ENCODE results near the gene KCNQ1. TPM values are rescaled to one million over a fixed set of nuclear protein-coding genes. Genes with fewer than 3 reads are reported as not detected.

The KCNQ1 gene
- total and polyA plus RNA-seq, 2 donors (not counting 3 experiments of a cell fraction or from before 2014, with no cell fraction given): 0.07 to 0.09 TPM

DNA sequence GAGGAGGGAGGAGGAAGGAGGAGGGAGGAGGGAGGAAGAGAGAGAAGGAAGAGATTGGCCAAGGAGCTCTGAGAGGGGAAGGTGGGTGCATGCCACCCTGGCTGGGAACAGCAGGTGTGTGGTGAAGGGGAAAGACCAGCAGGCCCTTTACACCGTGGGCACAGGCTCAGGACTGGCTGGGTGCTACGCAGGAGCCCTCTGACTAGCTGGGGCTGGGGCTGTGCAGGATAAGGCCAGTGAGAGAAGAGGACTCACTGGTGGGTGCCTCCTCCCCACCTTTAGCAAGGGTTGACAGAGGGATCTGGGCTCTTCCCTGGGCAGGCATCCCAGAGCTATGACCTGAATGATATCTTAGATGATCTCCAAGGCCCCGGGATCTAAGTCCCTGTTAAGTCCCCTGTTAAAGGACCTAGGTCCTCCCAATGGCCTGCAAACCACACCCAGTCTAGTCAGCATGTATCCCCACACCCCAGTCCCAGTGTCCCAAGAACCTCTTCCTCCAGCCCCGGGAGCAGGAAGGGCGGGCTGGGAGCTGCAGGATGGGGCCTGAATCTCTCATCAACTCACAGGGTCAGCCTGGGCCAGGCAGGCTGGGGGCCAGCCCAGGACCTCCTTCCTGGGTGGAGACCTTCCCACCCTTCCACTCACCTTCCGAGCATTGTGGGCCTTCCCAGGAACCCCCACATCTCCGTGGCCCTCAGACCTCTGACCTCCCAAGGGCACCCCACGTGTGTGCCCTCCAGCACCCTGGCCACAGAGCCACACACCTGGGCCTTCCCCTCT lies 385.4 kb downstream of the KCNQ1 start:
- no peak for FAIRE-seq
- Histone ChIP-seq H3K79me2 (ENCODE audit: control insufficient read depth, insufficient read depth, low read length) (no peaks in the 10 kb centered on the region), H3K36me3 (ENCODE audit: control insufficient read depth in 2 of 2, extremely low read depth in 1 of 2, insufficient read depth in 2 of 2, low read length in 2 of 2) (no peaks in the 10 kb centered on the region), H2AFZ (ENCODE audit: low read depth, low read length) (no peak overlapping the region), H3K9me1 (replicated peaks; ENCODE audit: control insufficient read depth, extremely low read depth, insufficient read depth, low read length) (no peaks in the 10 kb centered on the region), H3K9ac (replicated peaks; ENCODE audit: extremely low read depth, insufficient read depth, low read length) (no peak overlapping the region), H3K27ac (ENCODE audit: insufficient read depth, low read depth, low read length) (no peak overlapping the region), H3K4me2 (ENCODE audit: insufficient read depth, low read length) (no peak overlapping the region), H3K27me3 (ENCODE audit: control insufficient read depth in 2 of 2, insufficient read depth in 2 of 2, low read length in 2 of 2) (peaks cover 7 to 9% of the 10 kb centered on the region in 2 experiments), H3K4me1 (ENCODE audit: control insufficient read depth, extremely low read depth, insufficient read depth, low read length) (no peaks in the 10 kb centered on the region), H4K20me1 (replicated peaks; ENCODE audit: control insufficient read depth, extremely low read depth, insufficient read depth, low read length) (no peaks in the 10 kb centered on the region), H3K4me3 (replicated peaks in 1 of 3; ENCODE audit: insufficient read depth in 1 of 3, low read depth in 1 of 3, low read length in 3 of 3) (no peak overlapping the region), H3K9me3 (replicated peaks; ENCODE audit: control insufficient read depth, insufficient read depth, low read length) (no peaks in the 10 kb centered on the region)
- intact Hi-C loops (cut with micrococcal nuclease): no loop called here
- TF ChIP-seq POLR2A (IDR thresholded peaks at IDR 0.05; ENCODE audit: low read depth, low read length) (no peak), EZH2 (IDR thresholded peaks at IDR 0.05; ENCODE audit: borderline replicate concordance, low read depth, low read length, severe bottlenecking) (no peak), GATA2 (IDR thresholded peaks at IDR 0.05; ENCODE audit: insufficient read depth, insufficient read length, low read depth, low read length) (no peak), MAX (IDR thresholded peaks at IDR 0.05; ENCODE audit: insufficient read depth, insufficient read length) (no peak), POLR2AphosphoS5 (IDR thresholded peaks at IDR 0.05; ENCODE audit: insufficient read depth, low read depth, low read length) (no peak), FOS (IDR thresholded peaks at IDR 0.05; ENCODE audit: borderline replicate concordance, insufficient read depth, low read length) (no peak), JUN (IDR thresholded peaks at IDR 0.05; ENCODE audit: borderline replicate concordance, insufficient read depth, insufficient read length, low read depth) (no peak), MYC (IDR thresholded peaks at IDR 0.05; ENCODE audit: low read depth, low read length) (no peak)
- TF ChIP-seq, protein P1, sequence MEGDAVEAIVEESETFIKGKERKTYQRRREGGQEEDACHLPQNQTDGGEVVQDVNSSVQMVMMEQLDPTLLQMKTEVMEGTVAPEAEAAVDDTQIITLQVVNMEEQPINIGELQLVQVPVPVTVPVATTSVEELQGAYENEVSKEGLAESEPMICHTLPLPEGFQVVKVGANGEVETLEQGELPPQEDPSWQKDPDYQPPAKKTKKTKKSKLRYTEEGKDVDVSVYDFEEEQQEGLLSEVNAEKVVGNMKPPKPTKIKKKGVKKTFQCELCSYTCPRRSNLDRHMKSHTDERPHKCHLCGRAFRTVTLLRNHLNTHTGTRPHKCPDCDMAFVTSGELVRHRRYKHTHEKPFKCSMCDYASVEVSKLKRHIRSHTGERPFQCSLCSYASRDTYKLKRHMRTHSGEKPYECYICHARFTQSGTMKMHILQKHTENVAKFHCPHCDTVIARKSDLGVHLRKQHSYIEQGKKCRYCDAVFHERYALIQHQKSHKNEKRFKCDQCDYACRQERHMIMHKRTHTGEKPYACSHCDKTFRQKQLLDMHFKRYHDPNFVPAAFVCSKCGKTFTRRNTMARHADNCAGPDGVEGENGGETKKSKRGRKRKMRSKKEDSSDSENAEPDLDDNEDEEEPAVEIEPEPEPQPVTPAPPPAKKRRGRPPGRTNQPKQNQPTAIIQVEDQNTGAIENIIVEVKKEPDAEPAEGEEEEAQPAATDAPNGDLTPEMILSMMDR (IDR thresholded peaks at IDR 0.05; ENCODE audit: extremely low read depth in 1 of 2, insufficient read depth in 1 of 2, low read depth in 1 of 2, low read length in 2 of 2): no peak
- dilution Hi-C loops (cut with MboI; ENCODE audit: extremely low pct_ligation_motif_present, low sequenced_read_pairs): no loop called here
- no peak for DNase-seq (ENCODE audit: low read depth, low spot score)
- ChIA-PET CTCF (no interaction called here), POLR2A (no interaction called here)
- no TSS peak for BruUV-seq (replicated peaks)
